ENCODE data around the gene SPTB. TPM values are rescaled to one million over a fixed set of nuclear protein-coding genes. Genes with fewer than 3 reads are reported as not detected.

Gene SPTB
- total and polyA plus RNA-seq, 5 experiments from 2014 or later = 0.14 TPM; not detected in 4

GRCh38 chr14:64721899-64722298 lies 157.8 kb downstream of the SPTB start:
- Mint-ChIP-seq H3K4me1 (peaks cover 5 to 86% (median 42%) of the 10 kb centered on the region in 4 donors), H3K36me3 (no peaks in the 10 kb centered on the region), H3K27me3 (no peaks in the 10 kb centered on the region), H3K9me3 (peaks cover 0 to 2% (median 0%) of the 10 kb centered on the region in 9 donors), H3K4me3 (peak overlapping the region in 2 of 10 donors; percentile 47 to 66), H3K27ac (peak overlapping the region in 4 of 10 donors; percentile 25 to 76 (median 60))
- POLR2A ChIA-PET = no interaction called here
- ATAC-seq (no peak), DNase-seq (no peak)

DNA sequence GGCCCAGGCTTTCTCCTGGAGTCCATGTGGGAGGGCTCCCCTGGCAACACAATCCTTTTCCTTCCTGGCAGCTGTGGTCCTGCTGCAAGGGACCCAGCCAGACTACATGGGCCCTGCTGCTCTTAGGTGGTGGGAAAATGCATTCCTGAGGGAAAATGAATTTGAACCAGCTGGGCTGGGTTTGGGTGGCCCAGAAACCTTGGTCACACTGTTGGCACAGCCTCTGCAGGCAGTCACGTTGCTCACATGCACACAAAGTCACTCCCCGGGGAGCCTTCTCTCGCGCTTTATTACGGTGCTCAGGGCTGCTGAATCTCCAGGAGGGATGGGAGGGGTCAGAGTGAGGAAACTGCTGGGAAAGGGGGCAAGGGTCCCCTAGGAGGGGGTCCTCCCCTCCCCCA lies 158.3 kb downstream of the SPTB start:
- POLR2A ChIA-PET = no interaction called here
- ATAC-seq = no peak
- peak in 1 of 10 donors; percentile 26 for DNase-seq
- peaks cover 0 to 2% (median 0%) of the 10 kb centered on the region in 9 donors for H3K9me3 Mint-ChIP-seq
- H3K4me3 Mint-ChIP-seq = peak overlapping the region in 2 of 10 donors; percentile 18 to 47
- H3K4me1 Mint-ChIP-seq = peaks cover 5 to 86% (median 43%) of the 10 kb centered on the region in 4 donors
- peak overlapping the region in 3 of 10 donors; percentile 54 to 76 (median 73) for H3K27ac Mint-ChIP-seq
- H3K27me3 Mint-ChIP-seq = no peaks in the 10 kb centered on the region
- H3K36me3 Mint-ChIP-seq = no peaks in the 10 kb centered on the region

- H3K36me3 Mint-ChIP-seq = no peaks in the 10 kb centered on the region
- H3K27me3 Mint-ChIP-seq = peaks cover 0 to 2% (median 0%) of the 10 kb centered on the region in 5 donors
- peaks cover 0 to 3% (median 0%) of the 10 kb centered on the region in 9 donors for H3K9me3 Mint-ChIP-seq
- ATAC-seq = no peak
- no peak overlapping the region for H3K4me3 Mint-ChIP-seq
- H3K4me1 Mint-ChIP-seq = peaks cover 5 to 84% (median 41%) of the 10 kb centered on the region in 4 donors
- DNase-seq = no peak
- H3K27ac Mint-ChIP-seq = peak overlapping the region in 3 of 10 donors; percentile 6 to 76 (median 61)
- POLR2A ChIA-PET = no interaction called here
Measured at GRCh38 chr14:64720131-64720576, 159.6 kb downstream of the SPTB start.

DNA sequence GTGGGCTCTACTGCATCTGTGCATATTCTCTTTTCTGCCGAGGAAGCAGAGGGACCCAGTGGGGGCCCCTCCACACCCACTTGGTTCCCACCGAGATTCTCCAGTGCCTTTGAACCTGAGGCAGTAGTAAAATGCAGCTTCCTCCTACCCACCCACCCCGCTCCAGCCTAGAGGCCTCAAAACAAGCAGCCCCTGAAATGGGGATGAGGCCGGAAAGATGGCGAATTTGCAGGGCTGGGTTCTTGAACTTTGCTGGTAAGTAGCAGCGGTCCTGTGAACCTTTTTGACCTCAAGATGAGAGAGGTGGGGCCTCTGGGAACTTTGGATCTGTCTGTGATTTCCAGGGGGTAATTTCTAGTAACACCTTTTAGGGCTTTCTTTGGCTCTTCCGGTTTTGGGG lies 160.1 kb downstream of the SPTB start:
- H3K27me3 Mint-ChIP-seq = peaks cover 0 to 2% (median under 1%) of the 10 kb centered on the region in 5 donors
- POLR2A ChIA-PET = no interaction called here
- DNase-seq = no peak

GRCh38 chr14:64718762-64719161 lies 160.9 kb downstream of the SPTB start:
- POLR2A ChIA-PET = no interaction called here
- H3K27me3 Mint-ChIP-seq = peaks cover 0 to 10% (median 5%) of the 10 kb centered on the region in 5 donors
- peaks cover 0 to 82% (median 31%) of the 10 kb centered on the region in 4 donors for H3K4me1 Mint-ChIP-seq
- ATAC-seq (no peak), DNase-seq (no peak)
- H3K36me3 Mint-ChIP-seq = peaks cover 0 to 8% (median 6%) of the 10 kb centered on the region in 3 donors
- H3K9me3 Mint-ChIP-seq = peaks cover 2 to 14% (median 11%) of the 10 kb centered on the region in 9 donors
- peak overlapping the region in 2 of 10 donors; percentile 23 to 73 for H3K27ac Mint-ChIP-seq
- H3K4me3 Mint-ChIP-seq = no peak overlapping the region

More for the DNA sequence above, 160.1 kb downstream of the SPTB start:
- Mint-ChIP-seq H3K36me3 (peaks cover 0 to 1% (median under 1%) of the 10 kb centered on the region in 3 donors), H3K4me1 (peaks cover 3 to 84% (median 39%) of the 10 kb centered on the region in 4 donors), H3K4me3 (no peak overlapping the region), H3K9me3 (peaks cover 0 to 6% (median 2%) of the 10 kb centered on the region in 9 donors), H3K27ac (peak overlapping the region in 1 of 10 donors; percentile 61)
- ATAC-seq = no peak

GRCh38 chr14:64717870-64718269 lies 161.8 kb downstream of the SPTB start:
- ATAC-seq (no peak), DNase-seq (no peak)
- Mint-ChIP-seq H3K27ac (peak overlapping the region in 2 of 10 donors; percentile 23 to 81), H3K9me3 (peaks cover 6 to 23% (median 19%) of the 10 kb centered on the region in 9 donors), H3K27me3 (peaks cover 0 to 13% (median 7%) of the 10 kb centered on the region in 5 donors), H3K4me3 (peak overlapping the region in 1 of 10 donors; percentile 12), H3K36me3 (peaks cover 0 to 17% (median 6%) of the 10 kb centered on the region in 3 donors), H3K4me1 (peaks cover 0 to 82% (median 24%) of the 10 kb centered on the region in 4 donors)
- POLR2A ChIA-PET = no interaction called here

GRCh38 chr14:64715628-64716412 lies 163.9 kb downstream of the SPTB start:
- H3K36me3 Mint-ChIP-seq = peaks cover 0 to 22% (median 8%) of the 10 kb centered on the region in 3 donors
- DNase-seq (no peak), ATAC-seq (no peak)
- POLR2A ChIA-PET = no interaction called here
- H3K27me3 Mint-ChIP-seq = peaks cover 0 to 13% (median 10%) of the 10 kb centered on the region in 5 donors
- peak overlapping the region in 1 of 10 donors; percentile 56 for H3K27ac Mint-ChIP-seq
- H3K9me3 Mint-ChIP-seq = peaks cover 9 to 29% (median 23%) of the 10 kb centered on the region in 9 donors
- H3K4me3 Mint-ChIP-seq = no peak overlapping the region
- peaks cover 0 to 75% (median 9%) of the 10 kb centered on the region in 4 donors for H3K4me1 Mint-ChIP-seq

GRCh38 chr14:64715146-64715627 lies 164.5 kb downstream of the SPTB start:
- ATAC-seq (no peak), DNase-seq (no peak)
- peaks cover 8 to 29% (median 23%) of the 10 kb centered on the region in 9 donors for H3K9me3 Mint-ChIP-seq
- H3K27me3 Mint-ChIP-seq = peaks cover 0 to 13% (median 10%) of the 10 kb centered on the region in 5 donors
- POLR2A ChIA-PET = no interaction called here
- H3K4me3 Mint-ChIP-seq = no peak overlapping the region
- peaks cover 0 to 22% (median 8%) of the 10 kb centered on the region in 3 donors for H3K36me3 Mint-ChIP-seq
- H3K4me1 Mint-ChIP-seq = peaks cover 0 to 76% (median 6%) of the 10 kb centered on the region in 4 donors
- peak overlapping the region in 1 of 10 donors; percentile 56 for H3K27ac Mint-ChIP-seq

DNA sequence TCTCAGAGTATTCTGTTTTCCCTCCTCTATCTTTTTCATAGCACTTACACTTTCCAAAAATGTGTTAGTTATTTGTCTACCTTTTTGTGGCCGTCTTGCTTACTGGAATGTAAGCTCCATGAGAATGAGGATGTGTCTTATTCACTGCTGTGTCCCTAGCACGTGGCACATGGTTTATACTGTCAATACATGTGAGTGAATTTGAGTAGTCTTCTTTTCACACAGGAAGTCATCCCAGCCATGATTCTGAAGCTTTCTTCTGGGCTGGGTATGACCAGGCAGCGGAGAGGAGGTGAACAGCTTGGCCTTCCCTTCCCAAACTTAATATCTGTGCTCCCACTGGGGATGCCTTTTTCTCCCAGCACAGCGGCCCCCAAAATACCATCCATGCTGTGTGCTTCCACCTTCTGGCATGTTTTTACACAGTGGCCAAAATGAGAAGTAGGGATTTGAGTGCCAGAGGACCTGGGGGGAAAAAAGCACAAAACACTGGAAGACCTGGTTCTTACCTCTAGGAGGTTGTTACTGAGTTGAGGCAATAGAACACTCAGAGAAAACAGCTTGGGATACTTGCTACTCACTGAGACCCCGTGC lies 165.2 kb downstream of the SPTB start:
- no peak for ATAC-seq
- Mint-ChIP-seq H3K27ac (peak overlapping the region in 2 of 10 donors; percentile 56 to 79), H3K27me3 (peaks cover 0 to 13% (median 13%) of the 10 kb centered on the region in 5 donors), H3K36me3 (peaks cover 0 to 22% (median 8%) of the 10 kb centered on the region in 3 donors), H3K4me3 (peak overlapping the region in 1 of 10 donors; percentile 15), H3K4me1 (peaks cover 0 to 76% (median 8%) of the 10 kb centered on the region in 4 donors), H3K9me3 (peaks cover 8 to 29% (median 23%) of the 10 kb centered on the region in 9 donors)
- POLR2A ChIA-PET = no interaction called here
- DNase-seq = no peak

- H3K27ac Mint-ChIP-seq = peak overlapping the region in 1 of 10 donors; percentile 56
- H3K4me3 Mint-ChIP-seq = no peak overlapping the region
- DNase-seq (no peak), ATAC-seq (no peak)
- peaks cover 0 to 22% (median 8%) of the 10 kb centered on the region in 3 donors for H3K36me3 Mint-ChIP-seq
- H3K9me3 Mint-ChIP-seq = peaks cover 8 to 29% (median 23%) of the 10 kb centered on the region in 9 donors
- POLR2A ChIA-PET = no interaction called here
- H3K27me3 Mint-ChIP-seq = peaks cover 0 to 22% (median 21%) of the 10 kb centered on the region in 5 donors
- peaks cover 6 to 81% (median 16%) of the 10 kb centered on the region in 4 donors for H3K4me1 Mint-ChIP-seq
Measured at GRCh38 chr14:64713677-64714076, 166.0 kb downstream of the SPTB start.

- no peak for ATAC-seq
Measured at GRCh38 chr14:64711039-64711438, 168.7 kb downstream of the SPTB start.

DNA sequence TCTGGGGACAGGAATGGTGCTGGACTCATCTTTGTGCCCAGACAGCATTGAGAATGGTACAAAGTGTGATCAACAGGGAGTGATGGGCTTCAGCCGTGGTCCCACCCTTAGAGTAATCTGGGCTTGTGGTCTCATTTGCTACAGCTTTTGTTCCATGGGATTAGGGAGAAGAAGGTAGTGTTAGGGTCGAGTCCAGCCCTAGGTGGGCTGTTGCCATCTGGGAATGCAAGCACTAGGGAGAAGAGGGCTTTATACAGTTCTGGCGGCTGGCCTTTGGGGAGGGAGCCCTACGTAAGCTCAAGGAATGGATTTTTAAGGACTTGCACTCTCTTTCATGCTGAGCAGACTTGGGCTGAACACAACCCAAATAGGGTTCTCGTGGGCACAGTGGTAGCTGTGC lies 170.6 kb downstream of the SPTB start:
- Mint-ChIP-seq H3K36me3 (peaks cover 0 to 17% (median 2%) of the 10 kb centered on the region in 3 donors), H3K9me3 (peaks cover 8 to 19% (median 16%) of the 10 kb centered on the region in 9 donors), H3K27me3 (peaks cover 2 to 43% (median 31%) of the 10 kb centered on the region in 5 donors), H3K4me3 (peak overlapping the region in 8 of 10 donors; percentile 27 to 80 (median 56)), H3K27ac (peak overlapping the region in 6 of 10 donors; percentile 3 to 89 (median 66)), H3K4me1 (peaks cover 10 to 77% (median 32%) of the 10 kb centered on the region in 4 donors)
- DNase-seq = no peak
- no peak for ATAC-seq
- POLR2A ChIA-PET = no interaction called here

More at GRCh38 chr14:64711039-64711438, 168.7 kb downstream of the SPTB start:
- H3K27ac Mint-ChIP-seq = peak overlapping the region in 1 of 10 donors; percentile 48
- peaks cover 0 to 22% (median 8%) of the 10 kb centered on the region in 3 donors for H3K36me3 Mint-ChIP-seq
- POLR2A ChIA-PET = no interaction called here
- peaks cover 10 to 81% (median 25%) of the 10 kb centered on the region in 4 donors for H3K4me1 Mint-ChIP-seq
- no peak overlapping the region for H3K4me3 Mint-ChIP-seq
- DNase-seq = no peak
- peaks cover 8 to 29% (median 23%) of the 10 kb centered on the region in 9 donors for H3K9me3 Mint-ChIP-seq
- H3K27me3 Mint-ChIP-seq = peaks cover 4 to 41% (median 28%) of the 10 kb centered on the region in 5 donors

All from naive thymus-derived CD8-positive, alpha-beta T cell (primary cell).